ENCODE measurements around the gene HIVEP3. TPM values are rescaled to one million over a fixed set of nuclear protein-coding genes. Genes with fewer than 3 reads are reported as not detected.

HIVEP3 gene
- total RNA-seq, 1 experiment from 2014 or later = 0.55 TPM

GRCh38 chr1:41663671-41664400 lies 254.9 kb downstream of the HIVEP3 start (continued):
- TF ChIP-seq, protein P1, sequence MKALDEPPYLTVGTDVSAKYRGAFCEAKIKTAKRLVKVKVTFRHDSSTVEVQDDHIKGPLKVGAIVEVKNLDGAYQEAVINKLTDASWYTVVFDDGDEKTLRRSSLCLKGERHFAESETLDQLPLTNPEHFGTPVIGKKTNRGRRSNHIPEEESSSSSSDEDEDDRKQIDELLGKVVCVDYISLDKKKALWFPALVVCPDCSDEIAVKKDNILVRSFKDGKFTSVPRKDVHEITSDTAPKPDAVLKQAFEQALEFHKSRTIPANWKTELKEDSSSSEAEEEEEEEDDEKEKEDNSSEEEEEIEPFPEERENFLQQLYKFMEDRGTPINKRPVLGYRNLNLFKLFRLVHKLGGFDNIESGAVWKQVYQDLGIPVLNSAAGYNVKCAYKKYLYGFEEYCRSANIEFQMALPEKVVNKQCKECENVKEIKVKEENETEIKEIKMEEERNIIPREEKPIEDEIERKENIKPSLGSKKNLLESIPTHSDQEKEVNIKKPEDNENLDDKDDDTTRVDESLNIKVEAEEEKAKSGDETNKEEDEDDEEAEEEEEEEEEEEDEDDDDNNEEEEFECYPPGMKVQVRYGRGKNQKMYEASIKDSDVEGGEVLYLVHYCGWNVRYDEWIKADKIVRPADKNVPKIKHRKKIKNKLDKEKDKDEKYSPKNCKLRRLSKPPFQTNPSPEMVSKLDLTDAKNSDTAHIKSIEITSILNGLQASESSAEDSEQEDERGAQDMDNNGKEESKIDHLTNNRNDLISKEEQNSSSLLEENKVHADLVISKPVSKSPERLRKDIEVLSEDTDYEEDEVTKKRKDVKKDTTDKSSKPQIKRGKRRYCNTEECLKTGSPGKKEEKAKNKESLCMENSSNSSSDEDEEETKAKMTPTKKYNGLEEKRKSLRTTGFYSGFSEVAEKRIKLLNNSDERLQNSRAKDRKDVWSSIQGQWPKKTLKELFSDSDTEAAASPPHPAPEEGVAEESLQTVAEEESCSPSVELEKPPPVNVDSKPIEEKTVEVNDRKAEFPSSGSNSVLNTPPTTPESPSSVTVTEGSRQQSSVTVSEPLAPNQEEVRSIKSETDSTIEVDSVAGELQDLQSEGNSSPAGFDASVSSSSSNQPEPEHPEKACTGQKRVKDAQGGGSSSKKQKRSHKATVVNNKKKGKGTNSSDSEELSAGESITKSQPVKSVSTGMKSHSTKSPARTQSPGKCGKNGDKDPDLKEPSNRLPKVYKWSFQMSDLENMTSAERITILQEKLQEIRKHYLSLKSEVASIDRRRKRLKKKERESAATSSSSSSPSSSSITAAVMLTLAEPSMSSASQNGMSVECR (CRISPR knock-in tag; IDR thresholded peaks at IDR 0.05; ENCODE audit: borderline replicate concordance) = no peak
- TF ChIP-seq ZNF671 (CRISPR knock-in tag; IDR thresholded peaks at IDR 0.05) (no peak), ZNF317 (CRISPR knock-in tag; IDR thresholded peaks at IDR 0.05; ENCODE audit: borderline replicate concordance, low read depth) (no peak), ZNF121 (CRISPR knock-in tag; IDR thresholded peaks at IDR 0.05) (no peak), CREB1 (CRISPR knock-in tag; IDR thresholded peaks at IDR 0.05) (no peak), ATF1 (CRISPR knock-in tag; IDR thresholded peaks at IDR 0.05) (no peak), E2F5 (CRISPR knock-in tag; IDR thresholded peaks at IDR 0.05) (no peak), IRF1 (CRISPR knock-in tag; IDR thresholded peaks at IDR 0.05) (no peak), ELF4 (CRISPR knock-in tag; IDR thresholded peaks at IDR 0.05; ENCODE audit: low read depth) (no peak), ZNF396 (CRISPR knock-in tag; IDR thresholded peaks at IDR 0.05; ENCODE audit: borderline replicate concordance) (no peak), RORB (CRISPR knock-in tag; IDR thresholded peaks at IDR 0.05) (no peak), CREM (CRISPR knock-in tag; IDR thresholded peaks at IDR 0.05) (no peak)
- TF ChIP-seq, protein P2, sequence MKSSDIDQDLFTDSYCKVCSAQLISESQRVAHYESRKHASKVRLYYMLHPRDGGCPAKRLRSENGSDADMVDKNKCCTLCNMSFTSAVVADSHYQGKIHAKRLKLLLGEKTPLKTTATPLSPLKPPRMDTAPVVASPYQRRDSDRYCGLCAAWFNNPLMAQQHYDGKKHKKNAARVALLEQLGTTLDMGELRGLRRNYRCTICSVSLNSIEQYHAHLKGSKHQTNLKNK (CRISPR knock-in tag; IDR thresholded peaks at IDR 0.05) = no peak

GRCh38 chr1:41662765-41663437 lies 255.8 kb downstream of the HIVEP3 start:
- Mint-ChIP-seq H3K27ac (no peak overlapping the region), H3K36me3 (no peaks in the 10 kb centered on the region), H3K4me3 (peak overlapping the region; percentile 63), H3K4me1 (peaks cover 12% of the 10 kb centered on the region; the same call in 1 of the 2 replicates), H3K9me3 (no peaks in the 10 kb centered on the region), H3K27me3 (ENCODE audit: low read depth) (peaks cover 53% of the 10 kb centered on the region)
- ATAC-seq (peak; percentile 12), DNase-seq (ENCODE audit: low spot score) (no peak)
- CTCF ChIA-PET = interaction anchor here (0.5 to 1.3 kb wide), 2 partner anchors 84 to 301 kb away, joined by 3 to 4 read pairs; partner anchors contain the start of gene FOXO6
- POLR2A ChIA-PET = interaction anchor here (0.6 kb wide), 1 partner anchor 1385 kb away, joined by 4 read pairs; no protein-coding TSS in a partner anchor
- no peak for TF ChIP-seq ZNF138 (CRISPR knock-in tag; conservative IDR thresholded peaks at IDR 0.05)
- TF ChIP-seq ZNF281 (CRISPR knock-in tag; IDR thresholded peaks at IDR 0.05) = no peak
- TF ChIP-seq, protein P3, sequence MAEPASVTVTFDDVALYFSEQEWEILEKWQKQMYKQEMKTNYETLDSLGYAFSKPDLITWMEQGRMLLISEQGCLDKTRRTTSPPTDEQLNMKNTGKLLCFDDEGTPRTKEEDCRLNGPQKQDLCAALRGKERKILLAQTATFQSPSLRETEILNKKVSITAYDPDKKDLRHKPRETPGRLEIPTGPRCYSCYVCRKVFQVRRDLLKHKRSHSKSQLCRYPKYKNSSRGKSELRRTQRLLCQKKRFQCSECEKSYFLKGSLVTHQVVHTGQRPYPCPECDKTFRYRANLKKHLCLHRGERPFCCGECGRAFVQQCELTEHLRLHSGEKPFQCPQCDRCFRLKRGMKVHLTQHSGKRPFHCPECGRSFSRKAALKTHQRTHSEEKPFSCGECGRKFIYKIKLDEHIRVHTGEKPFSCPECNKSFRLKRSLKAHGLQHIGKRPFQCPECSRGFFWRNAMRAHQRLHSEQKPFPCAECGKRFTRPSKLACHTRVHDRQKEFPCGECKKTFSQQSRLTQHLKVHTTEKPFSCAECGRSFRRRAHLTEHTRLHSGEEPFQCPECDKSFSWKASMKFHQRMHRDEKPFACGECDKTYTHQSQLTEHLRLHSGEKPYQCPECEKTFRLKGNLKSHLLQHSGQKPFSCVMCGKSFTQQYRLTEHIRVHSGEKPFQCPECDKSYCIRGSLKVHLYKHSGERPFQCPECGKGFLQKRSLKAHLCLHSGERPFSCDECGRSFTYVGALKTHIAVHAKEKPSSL (CRISPR knock-in tag; conservative IDR thresholded peaks at IDR 0.05) = no peak
- no peak for TF ChIP-seq TCF7 (CRISPR knock-in tag; IDR thresholded peaks at IDR 0.05; ENCODE audit: low read depth)
- TF ChIP-seq E2F4 (CRISPR knock-in tag; IDR thresholded peaks at IDR 0.05; ENCODE audit: borderline replicate concordance, low read depth) = no peak
- no peak for TF ChIP-seq ZNF232 (CRISPR knock-in tag; IDR thresholded peaks at IDR 0.05)
- no peak for TF ChIP-seq ATF6 (CRISPR knock-in tag; IDR thresholded peaks at IDR 0.05)

Measured in WTC11 (cell line).